HL-60/S4 (cell line): ENCODE results near the gene PMVK.

ENCODE experiments used
- in situ Hi-C: fragments of 300-500 bp; cut with MboI; formaldehyde crosslinking; loops from 2 replicates; pipeline ENCODE4 v1.14.3; 2022; ENCODE audit warnings: low sequenced_read_pairs

The PMVK gene

DNA sequence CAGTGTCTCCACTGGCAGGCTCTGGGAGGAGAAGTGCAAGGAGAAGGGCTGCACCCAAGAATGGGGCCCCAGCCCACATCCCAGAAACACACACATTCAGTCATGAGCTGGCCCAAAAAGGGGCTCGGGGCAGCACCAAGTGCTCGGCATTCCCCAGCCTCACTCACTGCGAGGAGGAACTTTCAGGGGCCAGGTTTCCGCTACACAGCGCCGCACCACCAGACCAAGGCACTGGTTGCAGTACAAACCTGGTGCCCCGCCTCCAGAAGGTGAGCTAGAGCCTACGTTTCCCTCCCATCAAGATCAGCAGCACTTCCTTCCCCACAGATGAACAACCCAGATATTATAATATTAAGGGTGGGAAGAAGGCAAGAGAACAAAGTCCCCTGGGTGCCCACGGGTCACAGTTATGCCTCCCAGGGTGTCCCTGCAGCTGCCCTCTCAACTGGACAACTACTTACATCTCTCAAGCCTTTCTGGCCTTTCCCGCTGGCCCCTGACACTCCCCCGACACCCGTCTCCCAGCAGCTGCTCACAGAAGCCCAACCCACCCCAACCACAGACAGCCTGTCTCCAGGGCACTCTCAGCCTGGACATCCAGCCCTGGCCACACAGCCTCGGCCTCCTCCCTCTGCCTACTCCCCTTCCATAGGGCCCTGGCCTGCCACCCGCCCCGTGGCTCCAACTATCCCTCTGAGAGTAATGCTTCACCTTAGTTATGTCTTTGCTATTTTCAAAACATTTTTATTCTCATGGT, 15.6 kb upstream of the PMVK start:
- in situ Hi-C loops, result no loop called here

DNA sequence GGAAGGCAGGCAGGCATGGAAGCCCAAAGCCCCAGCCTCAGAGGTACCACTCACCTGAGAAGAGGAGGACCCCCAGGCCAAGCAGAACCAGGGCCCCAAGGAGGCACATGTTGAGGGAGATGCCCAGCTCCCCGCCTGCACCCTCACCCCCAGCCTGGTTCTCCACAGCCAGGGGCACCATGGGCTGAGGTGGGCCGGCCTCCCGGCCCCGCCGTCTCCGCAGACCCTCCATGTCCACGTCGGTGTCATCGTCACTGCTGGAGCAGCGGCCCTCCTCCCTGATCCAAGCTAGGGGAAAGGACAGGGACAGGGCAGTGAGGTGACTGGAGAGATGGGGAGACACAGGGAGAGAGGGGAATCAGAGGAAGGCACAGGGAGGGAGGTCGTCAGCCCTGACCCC, 11.6 kb upstream of the PMVK start:
- in situ Hi-C loops, result no loop called here

DNA sequence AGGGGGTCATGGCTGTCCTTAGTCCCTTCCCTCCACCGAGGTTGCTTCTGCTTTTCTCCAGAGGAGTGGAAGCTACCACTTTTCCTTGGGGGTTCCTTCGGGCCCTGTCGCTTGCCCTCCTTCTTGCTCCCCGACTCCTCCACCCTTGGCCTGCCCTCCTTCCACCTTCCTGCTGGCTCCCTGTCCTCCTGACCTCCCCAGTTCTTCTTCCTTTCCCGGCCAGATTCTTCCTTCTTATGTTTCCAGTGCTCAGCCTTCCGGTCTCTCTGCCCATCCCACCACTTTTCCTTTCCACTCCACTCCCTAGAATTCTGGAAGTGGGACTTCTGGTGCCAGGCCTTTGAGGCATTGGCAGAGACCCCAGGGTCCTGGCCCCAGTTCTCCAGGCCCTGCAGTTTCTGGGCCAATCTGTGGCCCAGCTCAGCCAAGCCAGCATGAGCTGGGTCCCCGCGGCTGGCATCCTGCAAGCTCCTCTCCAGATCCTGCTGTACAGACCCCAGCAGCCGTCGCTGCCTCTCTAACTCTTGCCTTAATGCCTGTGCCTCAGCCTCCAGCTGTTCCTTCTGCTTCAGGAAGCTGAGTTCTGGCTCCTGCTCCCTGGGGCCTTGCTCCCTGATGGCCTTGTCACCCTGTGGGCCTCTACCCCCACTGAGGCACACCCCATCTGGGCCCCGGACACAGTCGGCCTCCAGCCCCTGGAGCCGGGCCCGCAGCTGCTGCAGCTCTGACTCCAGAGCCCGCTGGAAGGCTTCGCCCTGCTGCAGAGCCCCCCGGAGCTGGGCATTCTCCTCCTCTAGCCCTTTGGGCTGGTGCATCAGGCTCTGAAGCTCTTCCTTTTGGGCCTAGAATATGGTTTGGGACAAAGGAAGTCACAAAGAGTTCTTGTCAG, 9.7 kb upstream of the PMVK start:
- in situ Hi-C loops, result no loop called here

DNA sequence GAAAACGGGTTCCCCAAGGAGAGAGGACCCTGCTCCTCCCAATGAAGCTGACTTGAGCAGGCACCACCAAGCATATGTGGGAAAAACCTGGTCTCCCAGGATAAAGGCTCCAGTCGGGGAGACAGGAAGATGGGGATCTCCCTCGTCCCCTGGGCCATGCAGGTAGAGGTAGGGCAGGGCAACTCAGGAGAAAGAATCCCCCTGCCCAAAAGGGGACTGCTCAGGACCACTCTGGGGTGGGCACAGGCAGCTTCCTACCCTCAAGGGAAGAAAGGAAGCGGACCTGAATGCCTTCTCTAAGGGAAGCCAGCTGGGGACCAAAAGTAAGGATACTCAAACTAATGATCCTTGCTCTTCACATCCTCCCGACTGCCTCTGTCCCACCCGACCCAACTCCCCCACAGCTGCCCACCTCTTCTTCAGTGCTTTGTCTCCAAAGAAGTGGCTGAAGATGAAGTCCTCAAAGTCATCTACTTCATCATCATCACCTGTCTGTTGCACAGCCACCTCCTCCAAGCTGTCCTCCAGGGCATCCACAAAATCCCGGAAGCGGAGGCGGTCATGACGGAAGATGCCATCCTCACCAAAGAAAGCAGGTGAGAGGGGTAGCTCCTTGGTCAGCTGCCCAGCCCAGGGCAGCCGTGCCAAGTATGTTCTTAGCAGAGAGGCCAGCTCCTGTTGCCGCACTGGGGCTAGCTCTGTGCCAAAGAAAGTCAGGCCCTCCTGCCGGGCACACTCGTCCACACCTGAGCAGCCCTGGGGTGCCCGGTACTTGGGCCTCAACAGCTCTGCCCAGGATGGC, 8.8 kb upstream of the PMVK start:
- in situ Hi-C loops, result no loop called here

DNA sequence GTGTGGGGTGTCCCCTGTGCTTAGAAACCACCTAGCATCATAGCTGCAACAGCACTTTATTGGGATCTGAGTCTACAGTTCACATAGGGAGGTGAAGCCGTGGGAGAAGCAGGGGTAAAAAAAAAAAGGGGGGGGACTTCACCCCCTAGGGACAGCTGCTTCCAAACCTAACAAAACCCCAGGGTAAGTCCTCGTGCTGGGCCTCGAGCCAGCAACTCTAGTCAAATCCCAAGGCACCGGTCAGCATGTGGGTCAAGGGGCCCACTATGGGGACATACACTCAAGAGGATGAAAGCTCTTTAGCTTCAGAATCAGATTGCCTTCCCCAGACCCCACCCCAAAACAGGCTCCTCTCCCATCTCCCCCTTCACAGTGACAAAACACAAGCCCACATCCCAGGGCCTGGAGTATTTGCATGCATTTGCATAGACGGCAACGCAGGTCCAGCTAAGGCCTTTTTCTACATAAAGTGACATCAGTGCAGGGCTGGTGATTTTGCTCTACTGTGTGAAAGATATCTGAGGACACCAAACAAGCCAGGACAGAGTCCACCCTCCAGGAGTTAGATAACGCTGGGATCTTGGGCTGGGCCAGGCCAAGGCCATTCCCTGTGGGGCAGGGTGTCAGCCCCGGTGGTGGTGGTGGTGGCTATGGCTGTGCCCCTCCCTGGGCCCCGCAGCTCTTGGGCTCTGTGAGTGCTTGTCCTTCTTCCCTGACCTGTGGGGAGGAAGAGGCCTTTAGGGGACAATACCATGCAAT, 8.1 kb upstream of the PMVK start:
- in situ Hi-C loops, result no loop called here

DNA sequence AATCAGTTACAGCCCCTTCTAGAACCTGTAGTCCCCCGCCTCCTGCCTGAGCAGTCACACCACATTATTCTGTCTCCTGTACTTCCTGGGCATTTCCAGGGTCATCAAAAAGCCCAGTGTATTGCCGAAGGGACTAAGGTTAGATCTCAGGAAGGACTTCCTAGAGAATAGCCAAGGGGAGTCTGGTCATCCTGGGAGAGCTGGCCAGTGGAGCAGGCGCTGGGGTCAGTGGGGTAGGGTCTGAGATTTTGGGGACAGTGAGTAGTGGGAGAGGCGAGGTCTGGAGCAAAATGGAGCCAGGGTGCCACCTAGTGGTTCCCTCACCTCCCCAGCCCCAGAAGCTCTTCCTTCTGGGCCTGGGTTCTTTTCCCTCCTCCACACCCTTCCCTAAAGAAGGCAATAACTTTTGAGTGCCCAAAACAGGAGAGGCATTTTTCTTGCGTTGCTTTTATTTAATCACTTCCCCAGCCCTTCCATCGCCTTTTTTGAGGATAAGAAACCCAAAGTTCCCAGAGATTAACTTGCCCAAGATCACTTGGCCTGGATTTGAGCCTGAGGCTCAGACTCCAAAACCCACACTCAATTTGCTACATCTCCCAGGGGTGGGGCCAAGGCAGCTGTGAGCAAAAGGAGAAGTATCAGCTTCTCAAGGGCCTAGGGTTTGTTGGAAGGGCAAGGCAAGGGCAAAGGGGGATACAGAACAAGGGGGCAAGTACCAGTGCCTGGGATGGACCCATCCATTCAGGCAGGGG, 7.3 kb upstream of the PMVK start:
- in situ Hi-C loops, result no loop called here

DNA sequence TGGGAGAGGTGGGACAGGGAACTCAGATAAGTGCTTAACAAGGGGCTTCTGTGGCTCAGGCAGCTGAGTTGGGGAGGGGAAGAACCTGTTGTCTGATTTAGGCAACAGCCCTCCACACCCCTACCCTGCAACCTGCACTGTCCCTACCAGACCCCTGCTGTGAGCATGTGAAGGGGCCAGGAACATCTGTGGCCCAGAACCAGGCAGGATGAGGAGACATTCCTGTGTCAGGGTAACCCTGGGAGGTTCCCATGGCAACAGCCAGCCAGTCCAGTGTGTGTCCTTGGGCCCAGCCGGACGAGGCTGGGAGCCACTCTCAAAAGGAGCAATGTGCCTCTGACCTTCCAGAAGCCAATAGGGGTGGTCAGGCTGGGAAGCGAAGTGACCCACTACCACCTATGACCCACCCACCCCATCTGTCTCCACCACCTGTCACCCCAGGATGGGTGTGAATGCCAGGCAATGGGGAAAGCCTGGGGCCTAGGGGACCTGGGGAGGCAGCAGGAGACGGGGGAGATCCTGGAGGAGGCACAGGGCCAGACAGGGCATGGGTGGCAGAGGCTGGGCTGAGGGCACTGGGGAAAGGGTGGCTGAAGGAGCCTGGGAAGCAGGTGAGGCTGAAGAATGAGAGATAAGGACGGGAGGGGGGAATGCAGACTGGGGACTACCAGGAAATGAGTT, 5.0 kb upstream of the PMVK start:
- in situ Hi-C loops, result no loop called here

DNA sequence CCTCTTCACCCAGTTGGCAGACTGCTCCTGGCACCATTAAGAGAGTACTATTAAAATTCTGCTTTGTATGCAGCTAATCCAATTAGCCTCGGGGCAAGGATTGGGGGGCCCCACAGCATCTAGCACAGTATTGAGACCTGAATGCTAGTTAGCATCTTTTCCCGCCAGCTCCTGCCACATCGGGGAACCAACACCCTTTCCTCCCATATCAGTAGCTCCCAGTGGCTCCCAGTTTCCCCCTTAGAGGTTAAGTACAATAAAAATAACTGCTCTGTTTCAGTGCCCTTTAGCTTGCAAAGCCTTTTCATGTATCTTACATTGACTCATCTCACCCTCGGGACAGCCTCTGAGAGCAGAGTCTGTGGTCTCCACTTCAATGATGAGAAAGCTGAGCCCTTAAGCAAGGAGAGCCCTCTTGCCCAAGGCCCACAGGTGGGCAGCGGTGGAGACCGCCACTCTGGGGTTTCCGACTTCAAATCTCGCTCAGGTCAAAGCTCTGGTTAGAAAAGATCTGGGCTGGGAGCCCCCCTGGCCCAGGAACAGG, 4.2 kb upstream of the PMVK start:
- in situ Hi-C loops, result no loop called here

DNA sequence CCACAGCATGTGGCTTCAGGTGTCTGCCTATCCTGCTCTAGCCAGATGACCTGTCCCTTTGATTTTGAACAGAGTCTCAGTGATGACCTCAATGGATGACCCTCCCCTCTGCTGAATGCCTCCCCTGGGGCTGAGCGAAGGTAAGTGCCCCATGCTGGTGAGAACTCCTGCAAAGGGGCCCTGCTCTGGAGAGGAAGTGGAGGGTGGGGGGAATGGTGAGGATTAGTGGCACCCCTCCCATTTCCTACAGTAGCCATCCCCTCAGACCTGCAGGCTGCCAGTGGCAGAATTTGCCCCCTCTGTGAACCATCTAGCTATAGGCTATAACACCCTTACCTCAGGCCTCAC, 3.7 kb upstream of the PMVK start:
- in situ Hi-C loops, result no loop called here

DNA sequence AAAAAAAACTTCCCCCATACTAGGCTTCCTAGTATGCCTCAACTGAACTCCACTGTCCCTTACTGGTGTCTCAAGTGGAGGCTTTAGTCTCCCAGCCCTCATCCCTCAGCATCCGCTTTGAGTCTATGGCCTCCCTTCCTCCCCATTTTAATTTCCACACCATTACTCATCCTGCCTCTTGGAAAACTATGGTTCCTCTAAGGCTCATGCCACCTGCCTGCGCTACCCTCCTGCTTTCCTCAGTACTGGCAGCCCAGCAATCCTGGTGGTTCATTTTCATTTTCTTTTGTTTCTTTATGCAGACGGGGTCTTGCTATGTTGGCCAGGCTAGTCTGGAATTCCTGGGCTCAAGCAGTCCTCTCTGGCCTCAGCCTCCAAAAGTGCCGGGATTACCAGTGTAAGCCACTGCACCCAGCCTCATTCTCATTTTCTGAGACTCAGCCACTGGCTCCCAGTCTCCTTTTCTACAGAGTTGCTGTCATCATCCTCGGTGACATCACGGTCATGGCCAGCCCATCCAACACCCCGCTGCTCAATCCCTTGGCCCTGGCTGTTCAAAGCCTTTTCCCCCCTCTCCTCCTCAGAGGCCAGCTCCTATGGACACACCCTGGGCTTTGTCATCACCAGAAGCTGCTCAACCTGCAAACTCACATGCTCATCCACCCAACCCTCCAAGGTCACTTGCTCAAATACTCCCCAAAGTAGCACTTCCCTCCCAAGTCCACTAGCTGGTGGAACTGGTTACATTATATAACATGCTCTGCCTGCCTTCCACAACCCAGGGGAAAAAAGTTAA, 2.3 kb upstream of the PMVK start:
- in situ Hi-C loops, result no loop called here

DNA sequence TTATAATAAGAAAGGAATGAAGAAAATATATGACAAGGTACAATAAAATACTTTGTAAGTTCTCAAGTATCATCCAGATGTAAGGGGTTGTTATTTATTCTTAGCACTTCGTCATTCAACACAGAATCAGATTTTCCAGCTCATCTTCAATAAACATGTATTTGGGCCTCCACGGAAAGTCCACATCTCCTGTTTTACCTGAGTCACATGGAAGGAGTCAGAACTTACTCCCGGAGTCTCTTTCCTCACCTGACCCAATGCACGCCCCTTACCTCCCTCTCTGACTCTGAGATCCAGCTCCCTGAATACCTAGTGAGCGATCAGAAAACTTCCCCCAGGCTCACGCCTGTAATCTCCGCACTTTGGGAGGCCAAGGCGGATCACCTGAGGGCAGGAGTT, 1.5 kb upstream of the PMVK start:
- in situ Hi-C loops, result no loop called here

DNA sequence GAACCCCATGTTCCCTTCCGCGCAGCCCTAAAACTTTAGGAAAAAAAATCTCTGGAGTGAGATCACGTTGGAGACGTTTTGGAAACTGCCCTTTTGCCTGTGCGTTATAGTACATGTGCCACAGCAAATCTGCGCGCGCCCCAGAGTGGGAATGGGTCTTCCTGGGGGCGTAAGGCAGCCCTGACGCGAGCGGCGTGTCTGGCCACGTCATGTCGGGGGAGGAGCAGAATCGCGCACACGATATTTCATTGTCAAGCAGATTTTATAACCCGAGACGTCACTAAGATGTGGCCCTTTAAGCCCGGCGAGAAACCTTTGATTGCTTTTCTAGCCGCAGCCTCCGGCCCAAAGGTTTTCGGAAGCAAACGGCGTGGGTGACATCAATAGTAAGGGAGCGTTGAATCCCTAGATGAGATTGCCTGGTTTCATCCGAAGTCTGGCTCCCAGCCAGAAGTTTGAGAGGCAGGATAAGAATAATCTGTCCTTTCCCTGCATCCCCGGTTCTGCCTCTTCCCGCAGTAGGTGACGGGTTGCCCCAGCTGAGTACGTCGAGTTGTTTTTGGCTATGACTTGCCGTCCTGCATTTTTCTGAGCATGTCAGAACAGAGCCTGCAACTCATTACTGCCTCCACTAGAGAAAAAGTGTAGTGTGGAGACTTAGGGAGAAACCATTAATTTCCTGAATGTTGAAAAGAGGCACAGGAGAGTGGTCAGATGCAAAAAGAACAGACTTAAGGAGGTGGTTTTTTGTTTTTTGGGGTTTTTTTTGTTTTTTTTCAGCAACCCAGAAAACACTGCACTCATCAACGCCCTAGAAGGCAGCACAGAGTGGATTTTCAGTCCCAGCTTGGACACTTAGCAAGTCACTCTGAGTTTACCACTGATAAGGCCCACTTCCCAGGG, 817 bp upstream of the PMVK start:
- in situ Hi-C loops, result no loop called here

DNA sequence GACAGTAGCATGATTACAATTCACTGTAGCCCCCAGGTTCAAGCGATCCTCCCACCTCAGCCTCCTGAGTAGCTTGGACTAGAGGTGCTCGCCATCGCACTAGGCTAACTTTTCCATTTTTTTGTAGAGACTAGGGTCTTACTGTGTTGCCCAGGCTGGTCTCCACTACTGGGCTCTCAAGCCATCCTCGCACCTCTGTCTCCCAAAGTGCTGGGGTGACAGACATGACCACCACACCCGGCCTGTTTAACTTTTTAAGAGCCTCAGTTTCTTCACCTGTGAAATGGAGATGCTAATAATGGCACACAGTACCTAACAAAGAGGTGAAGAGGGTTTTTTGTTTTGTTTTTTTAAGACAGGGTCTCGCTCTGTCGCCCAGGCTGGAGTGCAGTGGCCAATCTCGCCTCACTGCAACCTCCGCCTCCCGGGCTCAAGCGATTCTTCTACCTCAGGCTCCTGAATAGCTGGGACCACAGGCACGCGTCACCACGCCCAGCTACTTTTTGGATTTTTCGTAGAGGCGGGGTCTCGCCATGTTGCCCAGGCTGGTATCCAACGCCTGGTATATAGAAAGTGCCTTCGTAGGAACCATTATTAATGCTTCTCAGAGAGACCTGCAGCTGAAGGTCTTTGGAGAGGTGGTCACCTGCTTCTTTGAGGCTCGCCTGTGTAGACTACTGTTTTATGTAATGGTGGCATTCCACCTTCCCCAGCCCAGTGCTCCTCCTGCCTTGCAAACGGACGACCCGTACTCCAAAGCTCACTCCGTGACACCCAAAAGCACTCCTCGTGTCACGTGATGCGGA, 567 bp downstream of the PMVK start:
- in situ Hi-C loops, result no loop called here

DNA sequence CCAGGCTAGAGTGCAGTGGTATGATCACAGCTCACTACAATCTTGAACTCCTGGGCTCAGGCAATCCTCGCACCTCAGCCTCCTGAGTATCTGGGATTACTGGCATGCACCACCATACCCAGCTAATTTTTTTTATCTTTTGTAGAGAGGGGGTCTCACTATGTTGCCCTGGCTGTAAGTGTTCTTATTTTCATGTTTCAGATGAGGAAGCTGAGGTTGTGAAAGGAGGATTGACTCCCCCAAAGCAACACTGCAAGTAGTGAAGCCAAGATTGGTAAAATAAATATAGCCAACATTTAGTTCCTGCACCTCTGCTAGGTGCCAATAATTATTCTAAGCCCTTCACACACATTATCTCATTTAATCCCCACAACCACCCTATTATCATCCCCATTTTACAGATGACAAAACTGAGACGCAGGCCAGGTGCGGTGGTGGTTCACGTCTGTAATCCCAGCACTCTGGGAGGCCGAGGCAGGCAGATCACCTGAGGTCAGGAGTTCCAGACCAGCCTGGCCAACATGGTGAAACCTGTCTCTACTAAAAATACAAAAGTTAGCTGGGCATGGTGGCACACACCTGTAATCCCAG, 2.1 kb downstream of the PMVK start:
- in situ Hi-C loops, result no loop called here

DNA sequence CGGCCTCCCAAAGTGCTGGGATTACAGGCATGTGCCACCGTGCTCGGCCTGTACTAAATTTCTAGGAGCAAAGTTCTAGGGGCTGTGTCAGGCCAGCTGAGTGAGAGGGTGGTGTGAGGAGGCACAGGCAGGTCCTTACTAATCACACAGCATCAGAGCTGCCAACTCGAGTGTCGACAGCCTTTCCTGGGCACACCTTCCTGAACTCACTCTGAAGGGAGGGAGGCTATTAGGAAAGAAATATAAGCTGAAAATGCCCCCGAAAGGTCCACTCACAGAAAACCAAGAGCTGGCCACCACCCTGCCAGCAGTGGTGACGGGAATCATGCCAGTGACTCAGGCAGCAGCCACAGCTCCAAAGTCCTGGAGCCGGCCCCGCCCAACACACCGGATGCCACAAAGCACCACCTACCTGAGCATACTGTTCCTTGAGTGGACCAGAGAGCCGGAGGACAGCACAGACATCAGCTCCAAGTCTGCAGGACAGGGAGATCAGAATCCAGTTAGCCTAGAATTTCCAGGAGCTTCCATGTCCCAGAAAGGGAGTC, 4.5 kb downstream of the PMVK start:
- in situ Hi-C loops, result no loop called here

DNA sequence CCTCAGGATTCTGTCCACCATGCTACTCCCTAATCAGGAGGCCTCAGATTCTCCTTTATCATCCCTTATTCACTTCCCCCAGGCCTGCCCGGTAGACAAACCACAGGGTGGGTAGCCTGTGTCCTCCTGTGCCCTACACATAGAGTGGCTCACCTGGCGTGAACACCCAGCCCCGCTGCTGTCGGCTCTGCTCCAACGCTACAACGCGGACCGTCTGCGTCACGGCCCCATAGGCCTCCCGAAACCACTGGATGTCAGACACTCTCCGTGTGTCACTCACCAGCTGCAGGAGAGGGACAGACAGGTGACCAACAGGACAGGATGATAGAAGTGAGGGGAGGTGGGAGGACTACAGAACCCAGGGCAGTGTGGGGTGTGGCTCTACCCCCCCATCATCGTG, 10.3 kb downstream of the PMVK start:
- in situ Hi-C loops, result no loop called here
